HG03558 (cell line): ENCODE measurements around the gene SYNDIG1L.
"Not testable (repeated sequence)": the region's sequence is repeated elsewhere in the genome, so short reads cannot be mapped to it uniquely, and the experiment has no call there.

Source experiments
- ATAC-seq: cut with Tn5 transposase; IDR thresholded peaks from one replicate; pipeline ENCODE4 v1.9.1; 2021; ENCODE audit warnings: moderate number of reproducible peaks; ENCODE audit not compliant: unreplicated experiment; ENCODE audit errors: extremely low read depth

SYNDIG1L gene

GRCh38 chr14:74405663-74406062 lies 20.3 kb downstream of the SYNDIG1L start:
- no peak for ATAC-seq

GRCh38 chr14:74404435-74404834 lies 21.6 kb downstream of the SYNDIG1L start:
- no peak for ATAC-seq

- ATAC-seq: no peak
Measured at GRCh38 chr14:74403619-74404417, 22.2 kb downstream of the SYNDIG1L start.

- ATAC-seq: no peak
Measured at GRCh38 chr14:74402401-74403251, 23.4 kb downstream of the SYNDIG1L start.

- no peak for ATAC-seq
Measured at GRCh38 chr14:74401504-74402241, 24.3 kb downstream of the SYNDIG1L start.

- no peak for ATAC-seq
Measured at GRCh38 chr14:74400919-74401503, 25.0 kb downstream of the SYNDIG1L start.

- ATAC-seq: no peak
Measured at GRCh38 chr14:74400031-74400685, 25.9 kb downstream of the SYNDIG1L start.

- ATAC-seq: no peak
Measured at GRCh38 chr14:74395094-74395493, 30.9 kb downstream of the SYNDIG1L start.

- ATAC-seq: no peak
Measured at GRCh38 chr14:74394549-74394948, 31.5 kb downstream of the SYNDIG1L start.

- ATAC-seq: no peak
Measured at GRCh38 chr14:74392616-74393570, 33.1 kb downstream of the SYNDIG1L start.

- ATAC-seq: no peak
Measured at GRCh38 chr14:74391479-74391878, 34.5 kb downstream of the SYNDIG1L start.

GRCh38 chr14:74390505-74390904 lies 35.5 kb downstream of the SYNDIG1L start:
- ATAC-seq: not testable (repeated sequence)

GRCh38 chr14:74389980-74390379 lies 36.0 kb downstream of the SYNDIG1L start:
- no peak for ATAC-seq

GRCh38 chr14:74382231-74382630 lies 43.8 kb downstream of the SYNDIG1L start:
- no peak for ATAC-seq

- ATAC-seq: not testable (repeated sequence)
Measured at GRCh38 chr14:74381571-74381970, 44.4 kb downstream of the SYNDIG1L start.

GRCh38 chr14:74380845-74381244 lies 45.2 kb downstream of the SYNDIG1L start:
- no peak for ATAC-seq

GRCh38 chr14:74380172-74380571 lies 45.8 kb downstream of the SYNDIG1L start:
- no peak for ATAC-seq

- no peak for ATAC-seq
Measured at GRCh38 chr14:74377976-74378690, 47.9 kb downstream of the SYNDIG1L start.
